Suprapubic skin (tissue), 4 donors: ENCODE measurements around the gene SF3B5. TPM values are rescaled to one million over a fixed set of nuclear protein-coding genes. Genes with fewer than 3 reads are reported as not detected.

Experiments used
- DNase-seq, 2 donors: peaks; one replicate each; pipeline ENCODE4 v3.0.0-alpha.2; 2019; ENCODE audit warnings: low spot score in 2 of 2
- H3K27ac ChIP-seq: fragments of 200-600 bp; sonication (generic); one replicate; pipeline ENCODE4 v1.5.1; 2019
- H3K27me3 ChIP-seq: fragments of 200-600 bp; sonication (generic); one replicate; pipeline ENCODE4 v1.5.1; 2019
- H3K36me3 ChIP-seq: fragments of 200-600 bp; sonication (generic); one replicate; pipeline ENCODE4 v1.5.1; 2019
- H3K4me1 ChIP-seq: fragments of 200-600 bp; sonication (generic); one replicate; pipeline ENCODE4 v1.5.1; 2019
- H3K4me3 ChIP-seq: fragments of 200-600 bp; sonication (generic); one replicate; pipeline ENCODE4 v1.5.1; 2019; ENCODE audit warnings: mild to moderate bottlenecking
- H3K9me3 ChIP-seq: fragments of 200-600 bp; sonication (generic); one replicate; pipeline ENCODE4 v1.5.1; 2019
- CTCF ChIP-seq, 2 donors: fragments of 200-600 bp in 1 of 2; fragments of 450-650 bp in 1 of 2; sonication (generic) in 1 of 2; IDR thresholded peaks; one replicate each; pipeline ENCODE4 v1.5.1; 2016 to 2019; ENCODE audit warnings: antibody characterized with exemption in 2 of 2, mild to moderate bottlenecking in 1 of 2, moderate library complexity in 1 of 2
- EP300 ChIP-seq: sonication (generic); formaldehyde crosslinking; IDR thresholded peaks from one replicate; pipeline ENCODE4 v1.6.1; 2017; ENCODE audit warnings: antibody characterized with exemption
- POLR2A ChIP-seq, 2 donors: fragments of 450-650 bp; IDR thresholded peaks; one replicate each; pipeline ENCODE4 v1.6.1; 2017; ENCODE audit warnings: antibody characterized with exemption in 2 of 2, mild to moderate bottlenecking in 2 of 2, moderate library complexity in 2 of 2
- POLR2AphosphoS5 ChIP-seq, 3 donors: sonication (generic); formaldehyde crosslinking; IDR thresholded peaks; one replicate each; pipeline ENCODE4 v1.6.1; 2017; ENCODE audit warnings: antibody characterized with exemption in 3 of 3
- WGBS: methylation state at CpG from one replicate; pipeline ENCODE4 v1.1.5; 2018; 5-methylcytosine and 5-hydroxymethylcytosine counted together
- total RNA-seq, 4 donors: library from RNA; depleted of rRNA; stranded (reverse); fragments of >200 nt; gene quantifications; one replicate each; pipeline ENCODE4 v1.1.0, GENCODE V29; 2016

The SF3B5 gene
- total RNA-seq, 4 donors from 2014 or later, result 111 to 218 (median 173) TPM

DNA sequence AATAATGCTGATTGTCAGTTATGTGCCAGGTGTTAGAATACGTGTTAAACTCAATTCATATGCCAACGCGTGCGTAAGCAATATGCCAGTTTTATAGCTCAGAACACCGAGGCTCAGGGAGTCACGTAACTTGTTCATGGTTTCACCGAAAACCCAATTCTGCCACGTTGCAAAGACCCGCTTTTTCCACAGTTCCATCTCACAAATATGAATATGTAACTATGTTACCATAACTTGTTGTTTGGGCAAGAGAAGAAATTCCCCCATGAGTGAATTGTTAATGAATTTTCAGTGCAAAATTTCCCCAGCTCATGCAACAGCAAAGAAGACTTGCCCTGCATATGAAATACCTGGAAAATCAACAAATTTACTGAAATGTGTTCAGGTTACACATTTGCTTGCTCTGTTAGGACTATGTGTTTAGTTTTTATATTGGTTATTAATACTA, 30.1 kb downstream of the SF3B5 start:
- no peaks in the 10 kb centered on the region for H3K36me3 ChIP-seq
- 56% methylated on average over 9 of the region's 9 CpGs for WGBS
- no peak overlapping the region for H3K27ac ChIP-seq
- H3K4me3 ChIP-seq, result peak overlapping the region; percentile 70
- no peaks in the 10 kb centered on the region for H3K9me3 ChIP-seq
- no peaks in the 10 kb centered on the region for H3K27me3 ChIP-seq
- H3K4me1 ChIP-seq, result peaks cover 22% of the 10 kb centered on the region
- no peak for TF ChIP-seq CTCF (IDR thresholded peaks at IDR 0.05)
- TF ChIP-seq EP300, result no peak
- TF ChIP-seq POLR2AphosphoS5 (IDR thresholded peaks at IDR 0.05), result no peak
- no peak for TF ChIP-seq POLR2A (IDR thresholded peaks at IDR 0.05)
- no peak for DNase-seq

DNA sequence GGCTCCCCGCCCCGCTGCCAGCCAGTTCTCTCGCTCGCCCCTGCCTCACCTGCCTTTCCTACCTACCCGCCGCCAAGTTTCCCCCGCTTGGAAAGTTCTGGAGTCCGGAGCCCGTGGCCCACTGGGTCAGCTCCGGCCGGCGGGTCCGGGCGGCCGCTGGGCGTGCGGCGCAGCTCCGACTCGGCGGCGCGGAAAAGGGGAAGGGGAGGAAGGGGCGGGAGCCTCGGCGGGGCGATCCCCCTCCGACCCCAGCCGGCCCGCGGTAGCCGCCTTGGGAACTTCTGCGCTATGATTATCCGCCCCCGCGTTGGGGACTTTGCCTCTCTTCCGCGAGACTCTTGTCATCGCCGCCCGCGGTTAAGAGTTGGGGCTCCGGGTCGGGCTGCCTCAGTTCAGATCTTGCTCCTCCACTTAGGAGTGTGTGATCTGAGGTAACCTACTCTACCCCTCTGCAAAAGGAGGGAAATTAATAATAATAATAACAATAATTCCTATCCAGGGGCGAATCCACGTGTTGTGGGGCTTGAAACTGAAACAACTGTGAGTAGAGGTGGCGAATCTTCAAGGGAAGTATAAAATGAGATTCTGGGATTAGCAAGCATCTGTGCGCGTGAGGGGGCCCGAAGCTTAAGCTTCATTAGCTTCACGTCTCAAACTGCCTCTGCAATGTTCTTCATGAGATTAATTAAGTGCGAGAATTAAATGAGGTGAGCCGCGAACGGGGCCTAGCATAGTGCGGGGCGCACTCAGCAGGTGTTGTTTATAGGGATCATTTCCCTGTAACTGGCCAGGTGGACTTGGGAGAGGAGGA, 30.8 kb downstream of the SF3B5 start:
- no peaks in the 10 kb centered on the region for H3K27me3 ChIP-seq
- DNase-seq, result peak in 1 of 2 donors; percentile 66
- peak overlapping the region; percentile 67 for H3K27ac ChIP-seq
- 5% methylated on average over 49 of the region's 57 CpGs for WGBS
- H3K36me3 ChIP-seq, result no peaks in the 10 kb centered on the region
- H3K4me1 ChIP-seq, result peaks cover 22% of the 10 kb centered on the region
- H3K4me3 ChIP-seq, result peak overlapping the region; percentile 70
- TF ChIP-seq EP300 (no peak), POLR2A (IDR thresholded peaks at IDR 0.05) (no peak), CTCF (IDR thresholded peaks at IDR 0.05) (no peak), POLR2AphosphoS5 (IDR thresholded peaks at IDR 0.05) (no peak)
- H3K9me3 ChIP-seq, result no peaks in the 10 kb centered on the region

DNA sequence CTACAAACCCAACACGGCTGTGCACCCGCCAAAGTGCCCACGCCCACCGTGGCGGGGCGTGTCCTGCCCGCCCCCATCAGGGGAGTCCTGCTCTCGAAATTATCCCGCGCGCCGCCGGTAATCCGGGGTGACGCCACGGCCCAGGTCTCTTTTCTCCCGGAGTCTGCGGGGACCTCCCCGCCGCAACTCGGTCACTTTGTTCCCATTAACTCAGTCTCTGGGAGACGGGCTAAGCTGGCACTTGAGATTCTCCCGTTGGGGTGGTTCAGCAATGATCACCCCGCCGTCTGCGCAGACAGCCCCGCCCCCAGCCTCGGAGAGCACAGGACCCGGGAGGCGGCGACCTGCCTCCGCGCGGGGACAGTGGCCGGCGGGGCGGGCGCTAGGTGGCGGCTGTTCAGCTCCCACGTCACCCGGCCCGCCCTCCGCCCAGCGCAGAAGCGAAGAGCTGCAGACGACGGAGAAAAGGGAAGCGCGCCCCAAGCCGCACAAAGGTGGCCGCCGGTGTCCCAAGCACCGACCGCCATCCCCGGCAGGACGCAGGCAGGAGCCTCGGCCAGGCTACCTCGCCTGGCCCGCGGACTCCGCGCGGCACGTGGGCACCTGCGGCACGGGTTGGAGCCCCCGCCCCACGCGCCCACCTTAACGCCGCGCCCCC, 31.5 kb downstream of the SF3B5 start:
- Histone ChIP-seq H3K27me3 (no peaks in the 10 kb centered on the region), H3K27ac (peak overlapping the region; percentile 67), H3K4me1 (peaks cover 22% of the 10 kb centered on the region), H3K36me3 (no peaks in the 10 kb centered on the region), H3K9me3 (no peaks in the 10 kb centered on the region), H3K4me3 (peak overlapping the region; percentile 70)
- TF ChIP-seq POLR2AphosphoS5 (IDR thresholded peaks at IDR 0.05) (no peak), POLR2A (IDR thresholded peaks at IDR 0.05) (peak; percentile 69 to 72), CTCF (IDR thresholded peaks at IDR 0.05) (peak in 1 of 2 donors; percentile 25)
- peak; percentile 89 to 93 for DNase-seq
- 2% methylated on average over 39 of the region's 72 CpGs for WGBS

GRCh38 chr6:144063246-144063743, 32.1 kb downstream of the SF3B5 start:
- WGBS, result 5% methylated on average over 16 of the region's 16 CpGs
- peaks cover 22% of the 10 kb centered on the region for H3K4me1 ChIP-seq
- H3K27ac ChIP-seq, result no peak overlapping the region
- no peaks in the 10 kb centered on the region for H3K9me3 ChIP-seq
- TF ChIP-seq POLR2A (IDR thresholded peaks at IDR 0.05) (no peak), POLR2AphosphoS5 (IDR thresholded peaks at IDR 0.05) (no peak), EP300 (no peak), CTCF (IDR thresholded peaks at IDR 0.05) (no peak)
- no peaks in the 10 kb centered on the region for H3K27me3 ChIP-seq
- no peaks in the 10 kb centered on the region for H3K36me3 ChIP-seq
- H3K4me3 ChIP-seq, result peak overlapping the region; percentile 70
- no peak for DNase-seq

GRCh38 chr6:144062786-144063185, 32.6 kb downstream of the SF3B5 start:
- H3K27ac ChIP-seq, result no peak overlapping the region

More at GRCh38 chr6:144062786-144063185, 32.6 kb downstream of the SF3B5 start:
- Histone ChIP-seq H3K4me1 (peaks cover 22% of the 10 kb centered on the region), H3K27me3 (no peaks in the 10 kb centered on the region), H3K4me3 (peak overlapping the region; percentile 70), H3K9me3 (no peaks in the 10 kb centered on the region), H3K36me3 (no peaks in the 10 kb centered on the region)
- DNase-seq, result no peak
- WGBS, result 16% methylated on average over 5 of the region's 5 CpGs
- TF ChIP-seq POLR2AphosphoS5 (IDR thresholded peaks at IDR 0.05) (no peak), CTCF (IDR thresholded peaks at IDR 0.05) (no peak), POLR2A (IDR thresholded peaks at IDR 0.05) (no peak), EP300 (no peak)
